ENCODE measurements around the gene BACH2. TPM values are rescaled to one million over a fixed set of nuclear protein-coding genes. Genes with fewer than 3 reads are reported as not detected.

The BACH2 gene
- total RNA-seq, 2 experiments from 2014 or later: 75.1 to 77.9 TPM

DNA sequence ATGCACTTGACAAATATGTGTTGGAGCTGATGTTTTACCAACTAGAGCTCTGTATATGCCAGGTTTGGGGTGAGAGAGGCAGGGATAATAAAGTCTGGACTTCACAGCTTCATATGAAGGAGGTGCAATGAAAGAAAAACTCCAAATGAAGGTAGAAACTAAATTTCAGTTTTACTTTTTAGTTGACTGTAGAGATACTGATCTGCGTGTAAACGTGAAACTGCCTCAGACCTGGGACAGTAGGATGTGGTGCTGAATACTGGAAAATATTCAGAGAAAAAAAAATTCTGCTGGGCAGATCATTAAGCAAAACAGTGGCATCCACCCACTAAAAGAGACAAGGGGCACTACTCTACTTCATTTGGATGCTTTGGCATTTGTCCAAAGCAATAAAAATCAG is 94.5 kb downstream of the BACH2 start:
- peaks cover 17% of the 10 kb centered on the region for H3K9me3 Mint-ChIP-seq
- peak overlapping the region; percentile 75 for H3K27ac Mint-ChIP-seq
- DNase-seq: peak; percentile 53
- peak overlapping the region; percentile 39 for H3K4me3 Mint-ChIP-seq
- CTCF ChIA-PET: interaction anchor here (0.7 to 1.8 kb wide), 5 partner anchors 13 to 215 kb away, joined by 3 to 9 read pairs (median 5); no protein-coding TSS in a partner anchor
- no peaks in the 10 kb centered on the region for H3K27me3 Mint-ChIP-seq (ENCODE audit: low read depth)
- intact Hi-C loops (cut with micrococcal nuclease): loop anchor here (1.0 kb wide), 4 partner anchors 8 to 82 kb away; no protein-coding TSS in a partner anchor
- peaks cover 55% of the 10 kb centered on the region for H3K36me3 Mint-ChIP-seq (ENCODE audit: low read depth)
- H3K4me1 Mint-ChIP-seq (ENCODE audit: low read depth): peaks cover 83% of the 10 kb centered on the region

DNA sequence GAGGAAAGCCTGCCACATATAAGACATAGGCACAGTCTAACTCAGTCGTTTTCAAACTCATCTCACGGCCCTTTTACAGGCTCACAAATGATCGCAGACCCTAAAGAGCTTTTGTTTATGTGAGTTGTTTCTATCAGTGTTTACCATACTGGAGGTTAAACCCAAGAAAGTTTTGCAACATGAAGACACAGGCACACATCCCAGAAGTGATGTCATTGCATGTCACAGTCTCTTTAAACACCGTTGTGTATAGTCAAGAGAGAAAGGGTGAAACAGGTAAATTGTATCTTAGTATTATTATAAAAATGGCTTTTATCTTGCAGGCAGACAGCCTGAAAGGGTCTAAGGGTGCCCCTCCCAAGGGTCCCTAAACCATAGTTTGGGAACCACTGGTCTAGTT is 96.7 kb downstream of the BACH2 start:
- no peak for DNase-seq
- Mint-ChIP-seq H3K27ac (peak overlapping the region; percentile 78), H3K4me1 (ENCODE audit: low read depth) (peaks cover 89% of the 10 kb centered on the region), H3K9me3 (peaks cover 17% of the 10 kb centered on the region), H3K4me3 (no peak overlapping the region), H3K27me3 (ENCODE audit: low read depth) (no peaks in the 10 kb centered on the region), H3K36me3 (ENCODE audit: low read depth) (peaks cover 38% of the 10 kb centered on the region)
- CTCF ChIA-PET: interaction anchor here (0.8 to 1.2 kb wide), 2 partner anchors 12 to 102 kb away, joined by 3 read pairs; no protein-coding TSS in a partner anchor
- intact Hi-C loops (cut with micrococcal nuclease): loop anchor here (10.0 kb wide), 1 partner anchor 385 kb away; the partner anchor contains the start of gene MAP3K7

DNA sequence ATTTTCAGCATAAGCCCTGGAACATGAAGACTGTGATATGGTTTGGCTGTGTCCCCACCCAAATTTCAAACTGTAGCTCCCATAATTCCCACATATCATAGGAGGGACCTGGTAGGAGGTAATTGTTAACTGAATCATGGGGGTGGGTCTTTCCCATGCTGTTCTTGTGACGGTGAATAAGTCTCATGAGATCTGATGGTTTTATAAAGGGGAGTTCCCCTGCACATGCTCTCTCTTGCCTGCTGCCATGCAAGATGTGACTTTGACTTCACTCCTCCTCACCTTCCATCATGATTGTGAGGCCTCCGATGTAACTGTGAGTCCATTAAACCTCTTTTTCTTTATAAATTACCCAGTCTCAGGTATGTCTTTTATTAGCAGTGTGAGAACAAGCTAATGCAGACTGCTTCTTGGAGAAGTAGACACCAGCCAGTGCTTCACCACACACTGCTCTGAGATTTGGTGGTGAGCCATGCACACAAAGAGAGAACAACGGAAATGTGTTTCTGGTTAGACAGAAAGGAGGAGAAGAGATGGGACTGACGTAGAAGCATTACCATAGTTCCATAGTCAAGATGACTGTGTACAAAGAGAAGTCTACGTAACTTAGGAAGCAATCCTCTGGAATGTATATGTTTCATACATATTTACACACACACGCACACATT is 97.8 kb downstream of the BACH2 start:
- Mint-ChIP-seq H3K4me1 (ENCODE audit: low read depth) (peaks cover 89% of the 10 kb centered on the region), H3K27me3 (ENCODE audit: low read depth) (no peaks in the 10 kb centered on the region), H3K9me3 (peaks cover 17% of the 10 kb centered on the region), H3K4me3 (no peak overlapping the region), H3K27ac (peak overlapping the region; percentile 80), H3K36me3 (ENCODE audit: low read depth) (peaks cover 37% of the 10 kb centered on the region)
- intact Hi-C loops (cut with micrococcal nuclease): loop anchor here (10.0 kb wide), 1 partner anchor 386 kb away; the partner anchor contains the start of gene MAP3K7
- peak; percentile 41 for DNase-seq
- CTCF ChIA-PET: interaction anchor here (0.7 to 1.1 kb wide), 3 partner anchors 18 to 280 kb away, joined by 3 to 5 read pairs (median 3); no protein-coding TSS in a partner anchor

DNA sequence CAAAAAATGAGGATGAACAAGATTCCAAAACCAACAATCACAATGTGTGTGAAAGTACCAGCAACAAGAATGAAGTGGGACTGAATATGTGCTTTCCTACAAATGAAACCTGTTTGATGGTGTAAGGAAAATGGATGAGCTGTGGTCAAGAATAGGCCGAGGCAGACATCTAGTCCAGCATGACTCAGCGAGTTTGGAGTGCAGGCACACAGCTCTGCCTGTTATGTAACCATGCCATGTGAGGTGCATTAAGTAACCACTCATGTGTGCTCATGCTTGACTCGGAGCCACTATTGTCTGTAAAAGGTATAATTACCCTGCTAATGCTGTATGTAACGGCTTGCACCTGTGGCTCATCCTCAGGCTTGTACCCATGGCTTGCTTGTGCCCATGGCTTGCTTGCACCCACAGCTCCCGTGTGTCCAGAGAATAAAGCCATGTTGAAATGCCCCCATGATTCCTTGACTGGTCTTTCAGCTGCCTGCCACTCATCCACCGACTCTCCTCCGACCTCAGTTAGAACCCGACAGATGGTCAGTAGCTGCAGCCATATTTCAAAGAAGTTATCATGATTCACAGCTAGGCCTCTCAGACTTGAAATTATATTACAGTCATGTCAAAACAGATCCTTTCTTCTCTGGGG is 98.7 kb downstream of the BACH2 start:
- Mint-ChIP-seq H3K4me1 (ENCODE audit: low read depth) (peaks cover 92% of the 10 kb centered on the region), H3K9me3 (peaks cover 17% of the 10 kb centered on the region), H3K36me3 (ENCODE audit: low read depth) (peaks cover 44% of the 10 kb centered on the region), H3K27ac (peak overlapping the region; percentile 80), H3K27me3 (ENCODE audit: low read depth) (no peaks in the 10 kb centered on the region), H3K4me3 (no peak overlapping the region)
- intact Hi-C loops (cut with micrococcal nuclease): loop anchor here (10.0 kb wide), 1 partner anchor 387 kb away; the partner anchor contains the start of gene MAP3K7
- CTCF ChIA-PET: interaction anchor here (0.6 to 1.1 kb wide), 3 partner anchors 19 to 281 kb away, joined by 3 read pairs; no protein-coding TSS in a partner anchor
- DNase-seq: peak; percentile 47

DNA sequence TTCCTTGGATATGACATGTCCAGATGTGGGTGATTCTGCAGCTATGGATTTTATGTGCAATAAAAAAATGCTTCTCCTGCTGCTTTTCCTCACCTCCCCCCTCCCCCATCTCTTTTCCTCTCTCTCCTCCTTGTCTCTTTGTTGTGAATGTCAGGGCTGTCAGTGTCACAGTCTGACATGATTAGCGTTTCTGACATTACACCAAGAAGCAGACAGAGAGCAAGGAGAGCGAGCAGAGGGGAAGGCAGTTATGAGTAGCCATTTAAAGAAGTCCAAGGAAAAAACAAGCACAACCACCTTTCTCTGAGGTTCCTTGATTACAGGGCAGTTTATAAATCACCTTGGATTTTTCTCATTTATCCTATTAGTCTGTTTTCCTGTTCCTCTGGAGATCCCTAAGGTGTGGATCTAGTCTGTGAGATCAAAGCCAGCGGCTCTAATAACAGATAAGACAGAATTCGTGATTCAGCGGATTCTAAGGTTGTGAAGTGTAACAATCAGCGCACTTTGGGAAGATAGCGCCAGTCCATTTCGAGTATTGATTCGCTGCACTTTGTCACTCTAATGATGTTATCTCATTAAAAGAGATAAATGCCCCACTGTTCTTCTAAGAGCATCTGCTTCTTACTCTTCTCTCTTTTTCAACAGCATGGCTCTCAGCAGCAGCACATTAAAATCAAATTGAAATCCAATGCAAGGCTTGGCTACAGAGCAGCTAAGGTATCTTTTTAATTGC is 101.4 kb downstream of the BACH2 start:
- peak; percentile 47 for DNase-seq
- Mint-ChIP-seq H3K36me3 (ENCODE audit: low read depth) (peaks cover 37% of the 10 kb centered on the region), H3K27ac (peak overlapping the region; percentile 87), H3K4me3 (peak overlapping the region; percentile 46), H3K27me3 (ENCODE audit: low read depth) (no peaks in the 10 kb centered on the region), H3K4me1 (ENCODE audit: low read depth) (peaks cover 94% of the 10 kb centered on the region), H3K9me3 (peaks cover 17% of the 10 kb centered on the region)
- CTCF ChIA-PET: interaction anchor here (0.6 to 1.1 kb wide), 4 partner anchors 18 to 258 kb away, joined by 3 to 5 read pairs (median 3); no protein-coding TSS in a partner anchor
- intact Hi-C loops (cut with micrococcal nuclease): loop anchor here (1.0 to 10.0 kb wide), 3 partner anchors 39 to 390 kb away; partner anchors contain the start of gene MAP3K7

DNA sequence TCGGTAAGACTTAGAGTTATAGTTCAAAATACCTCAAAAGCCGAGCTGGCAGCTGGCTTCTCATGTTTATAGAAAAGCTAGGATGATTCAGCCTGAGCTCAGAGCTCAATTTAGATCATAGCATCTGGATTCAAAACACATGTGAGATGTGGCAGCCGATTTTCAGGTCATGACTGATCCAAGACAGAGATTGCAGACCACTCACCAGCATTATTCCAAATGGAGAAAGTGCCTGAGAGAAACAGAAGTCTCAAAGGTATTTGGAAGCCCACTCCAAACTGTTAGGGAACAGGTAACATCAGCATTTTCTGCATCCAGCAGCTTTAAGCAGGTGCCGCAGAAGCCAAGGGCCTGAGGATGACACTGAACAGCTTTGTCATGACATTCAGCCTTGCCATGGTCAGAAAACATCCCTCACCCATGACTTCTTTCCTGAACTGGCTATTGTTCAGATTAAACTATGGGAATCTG is 102.2 kb downstream of the BACH2 start:
- H3K27ac Mint-ChIP-seq: peak overlapping the region; percentile 87
- intact Hi-C loops (cut with micrococcal nuclease): loop anchor here (1.0 to 10.0 kb wide), 6 partner anchors 8 to 390 kb away; partner anchors contain the start of gene MAP3K7
- CTCF ChIA-PET: interaction anchor here (0.5 to 1.1 kb wide), 5 partner anchors 15 to 285 kb away, joined by 3 to 5 read pairs (median 3); no protein-coding TSS in a partner anchor
- H3K27me3 Mint-ChIP-seq (ENCODE audit: low read depth): no peaks in the 10 kb centered on the region
- peak; percentile 67 for DNase-seq
- peaks cover 15% of the 10 kb centered on the region for H3K9me3 Mint-ChIP-seq
- H3K36me3 Mint-ChIP-seq (ENCODE audit: low read depth): peaks cover 38% of the 10 kb centered on the region
- H3K4me3 Mint-ChIP-seq: peak overlapping the region; percentile 48
- peaks cover 94% of the 10 kb centered on the region for H3K4me1 Mint-ChIP-seq (ENCODE audit: low read depth)

DNA sequence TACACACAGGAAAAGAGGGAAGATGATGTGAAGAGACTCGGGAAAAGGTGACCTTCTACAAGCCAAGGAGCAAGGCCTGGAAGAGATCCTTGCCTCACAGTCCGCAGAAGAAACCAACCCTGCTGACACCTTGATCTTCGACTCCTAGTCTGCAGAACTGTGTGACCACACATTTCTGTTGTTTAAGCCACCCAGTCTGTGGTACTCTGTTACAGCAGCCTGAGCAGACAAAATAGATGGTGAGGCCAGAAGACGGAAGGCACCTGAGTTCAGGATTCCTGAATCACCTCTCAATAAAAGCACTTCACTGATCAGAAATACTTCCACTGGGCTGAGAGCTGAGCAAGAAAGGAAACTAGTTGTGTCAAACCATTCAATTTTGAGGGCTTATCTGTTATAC is 103.3 kb downstream of the BACH2 start:
- H3K4me3 Mint-ChIP-seq: peak overlapping the region; percentile 23
- peaks cover 28% of the 10 kb centered on the region for H3K36me3 Mint-ChIP-seq (ENCODE audit: low read depth)
- H3K27me3 Mint-ChIP-seq (ENCODE audit: low read depth): no peaks in the 10 kb centered on the region
- H3K9me3 Mint-ChIP-seq: peaks cover 6% of the 10 kb centered on the region
- intact Hi-C loops (cut with micrococcal nuclease): loop anchor here (5.0 to 10.0 kb wide), 2 partner anchors 251 to 391 kb away; partner anchors contain the start of gene MAP3K7
- peak overlapping the region; percentile 87 for H3K27ac Mint-ChIP-seq
- CTCF ChIA-PET: interaction anchor here (1.1 kb wide), 1 partner anchor 116 kb away, joined by 3 read pairs; no protein-coding TSS in a partner anchor
- DNase-seq: no peak
- H3K4me1 Mint-ChIP-seq (ENCODE audit: low read depth): peaks cover 91% of the 10 kb centered on the region

DNA sequence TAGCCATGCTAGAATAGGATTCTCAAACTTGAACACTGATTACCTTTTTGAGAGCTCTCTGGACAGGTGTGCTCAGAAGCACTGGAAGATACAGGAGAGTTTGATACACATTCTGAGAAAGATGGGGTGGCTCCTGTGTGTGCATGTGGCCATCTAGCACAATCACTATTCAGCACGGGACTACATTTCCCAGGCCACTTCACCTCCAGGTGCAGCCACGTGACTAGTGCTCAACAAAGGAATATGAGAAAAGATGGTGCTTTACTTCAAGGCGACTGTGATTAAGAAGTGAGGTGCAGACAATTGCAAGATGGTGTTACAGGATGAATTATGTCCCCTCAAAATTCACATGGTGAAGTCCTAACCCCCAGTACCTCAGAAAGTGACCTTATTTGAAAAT is 103.8 kb downstream of the BACH2 start:
- CTCF ChIA-PET: no interaction called here
- peak; percentile 40 for DNase-seq
- H3K36me3 Mint-ChIP-seq (ENCODE audit: low read depth): peaks cover 23% of the 10 kb centered on the region
- H3K9me3 Mint-ChIP-seq: peaks cover 1% of the 10 kb centered on the region
- intact Hi-C loops (cut with micrococcal nuclease): loop anchor here (1.0 to 10.0 kb wide), 3 partner anchors 23 to 392 kb away; partner anchors contain the start of gene MAP3K7
- H3K4me1 Mint-ChIP-seq (ENCODE audit: low read depth): peaks cover 87% of the 10 kb centered on the region
- peak overlapping the region; percentile 87 for H3K27ac Mint-ChIP-seq
- H3K4me3 Mint-ChIP-seq: no peak overlapping the region
- no peaks in the 10 kb centered on the region for H3K27me3 Mint-ChIP-seq (ENCODE audit: low read depth)

DNA sequence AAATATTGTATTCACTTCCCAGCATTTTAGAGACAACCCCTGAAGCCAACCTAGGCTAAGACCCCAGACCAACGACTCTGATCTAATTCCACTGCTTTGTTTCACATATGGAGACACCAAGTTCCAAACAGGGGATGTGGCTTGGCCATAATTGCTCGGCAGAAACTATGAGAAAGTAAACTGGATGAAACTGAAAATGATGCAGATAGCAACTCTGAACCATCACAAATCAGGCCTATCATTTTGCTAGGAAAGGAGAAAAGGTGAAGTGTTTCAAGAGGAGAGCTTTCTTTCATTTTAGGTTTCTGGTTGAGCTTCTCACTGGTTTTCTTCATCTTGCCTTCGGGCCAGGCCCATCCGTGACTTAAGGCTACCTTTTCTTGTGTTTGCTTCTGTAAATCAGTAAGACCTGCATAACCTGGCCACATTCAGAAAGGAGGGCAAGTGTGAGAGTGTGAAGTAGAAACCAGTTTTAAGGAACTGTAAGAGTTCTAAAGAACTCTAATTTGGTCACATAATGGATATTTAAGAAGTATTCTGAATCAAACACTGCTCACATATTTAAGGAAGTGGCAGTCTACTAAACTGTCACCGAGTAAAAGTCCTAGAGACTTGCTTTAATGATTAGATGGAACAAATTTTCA is 105.8 kb downstream of the BACH2 start:
- intact Hi-C loops (cut with micrococcal nuclease): loop anchor here (1.0 to 10.0 kb wide), 3 partner anchors 76 to 394 kb away; partner anchors contain the start of gene MAP3K7
- Mint-ChIP-seq H3K27ac (peak overlapping the region; percentile 69), H3K4me1 (ENCODE audit: low read depth) (peaks cover 90% of the 10 kb centered on the region), H3K9me3 (no peaks in the 10 kb centered on the region), H3K36me3 (ENCODE audit: low read depth) (peaks cover 17% of the 10 kb centered on the region), H3K4me3 (peak overlapping the region; percentile 2), H3K27me3 (ENCODE audit: low read depth) (no peaks in the 10 kb centered on the region)
- CTCF ChIA-PET: interaction anchor here (0.9 to 1.0 kb wide), 3 partner anchors 13 to 44 kb away, joined by 3 to 4 read pairs (median 4); no protein-coding TSS in a partner anchor
- peak; percentile 39 for DNase-seq

DNA sequence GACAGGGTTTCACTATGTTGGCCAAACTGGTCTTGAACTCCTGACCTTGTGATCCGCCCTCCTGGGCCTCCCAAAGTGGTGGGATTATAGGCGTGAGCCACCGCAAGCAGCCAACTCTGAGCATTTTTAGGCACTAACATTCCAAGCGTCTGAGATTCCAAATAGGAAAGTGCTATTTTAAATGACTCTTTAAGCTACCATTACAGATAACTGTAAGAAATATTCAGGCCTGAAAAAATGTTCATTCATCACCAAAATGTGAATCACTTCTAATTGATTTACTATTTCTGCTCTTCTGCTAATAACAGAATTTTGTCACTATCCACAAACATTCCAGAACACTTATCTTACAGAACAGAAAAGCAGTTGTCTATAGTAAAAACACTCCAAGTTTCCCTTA is 106.5 kb downstream of the BACH2 start:
- peaks cover 88% of the 10 kb centered on the region for H3K4me1 Mint-ChIP-seq (ENCODE audit: low read depth)
- CTCF ChIA-PET: interaction anchor here (0.9 to 1.0 kb wide), 2 partner anchors 12 to 45 kb away, joined by 3 to 4 read pairs; no protein-coding TSS in a partner anchor

More for the DNA sequence above, 106.5 kb downstream of the BACH2 start:
- Mint-ChIP-seq H3K9me3 (no peaks in the 10 kb centered on the region), H3K27ac (peak overlapping the region; percentile 70), H3K36me3 (ENCODE audit: low read depth) (peaks cover 17% of the 10 kb centered on the region), H3K4me3 (no peak overlapping the region), H3K27me3 (ENCODE audit: low read depth) (no peaks in the 10 kb centered on the region)
- intact Hi-C loops (cut with micrococcal nuclease): loop anchor here (5.0 to 10.0 kb wide), 2 partner anchors 248 to 395 kb away; partner anchors contain the start of gene MAP3K7
- no peak for DNase-seq

All from activated naive CD4-positive, alpha-beta T cell treated with anti-CD3 and anti-CD28 coated beads for 36 hours (primary cell).